OCI-LY7 (cell line): ENCODE measurements around the gene ANKRD7.

Source experiments
- EZH2phosphoT487 ChIP-seq: fragments of 200-600 bp; sonication (generic); IDR thresholded peaks from 2 replicates; pipeline ENCODE4 v1.6.1; 2018; ENCODE audit warnings: low read depth, borderline replicate concordance, mild to moderate bottlenecking, mixed run types, antibody characterized with exemption, low read length, moderate library complexity, mixed read lengths
- TF ChIP-seq, protein P1 (sequence below): fragments of 200-600 bp; sonication (generic); conservative IDR thresholded peaks from 2 replicates; pipeline ENCODE4 v1.5.1; 2014; ENCODE audit warnings: mild to moderate bottlenecking, antibody characterized with exemption, low read length, moderate library complexity, mixed read lengths

- no peak for TF ChIP-seq EZH2phosphoT487
- TF ChIP-seq, protein P1, sequence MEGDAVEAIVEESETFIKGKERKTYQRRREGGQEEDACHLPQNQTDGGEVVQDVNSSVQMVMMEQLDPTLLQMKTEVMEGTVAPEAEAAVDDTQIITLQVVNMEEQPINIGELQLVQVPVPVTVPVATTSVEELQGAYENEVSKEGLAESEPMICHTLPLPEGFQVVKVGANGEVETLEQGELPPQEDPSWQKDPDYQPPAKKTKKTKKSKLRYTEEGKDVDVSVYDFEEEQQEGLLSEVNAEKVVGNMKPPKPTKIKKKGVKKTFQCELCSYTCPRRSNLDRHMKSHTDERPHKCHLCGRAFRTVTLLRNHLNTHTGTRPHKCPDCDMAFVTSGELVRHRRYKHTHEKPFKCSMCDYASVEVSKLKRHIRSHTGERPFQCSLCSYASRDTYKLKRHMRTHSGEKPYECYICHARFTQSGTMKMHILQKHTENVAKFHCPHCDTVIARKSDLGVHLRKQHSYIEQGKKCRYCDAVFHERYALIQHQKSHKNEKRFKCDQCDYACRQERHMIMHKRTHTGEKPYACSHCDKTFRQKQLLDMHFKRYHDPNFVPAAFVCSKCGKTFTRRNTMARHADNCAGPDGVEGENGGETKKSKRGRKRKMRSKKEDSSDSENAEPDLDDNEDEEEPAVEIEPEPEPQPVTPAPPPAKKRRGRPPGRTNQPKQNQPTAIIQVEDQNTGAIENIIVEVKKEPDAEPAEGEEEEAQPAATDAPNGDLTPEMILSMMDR, result no peak
These were observed 61.6 kb downstream of the ANKRD7 start for GRCh38 chr7:118286131-118286530.
